ENCODE results near the gene BICD2.

Gene BICD2

DNA sequence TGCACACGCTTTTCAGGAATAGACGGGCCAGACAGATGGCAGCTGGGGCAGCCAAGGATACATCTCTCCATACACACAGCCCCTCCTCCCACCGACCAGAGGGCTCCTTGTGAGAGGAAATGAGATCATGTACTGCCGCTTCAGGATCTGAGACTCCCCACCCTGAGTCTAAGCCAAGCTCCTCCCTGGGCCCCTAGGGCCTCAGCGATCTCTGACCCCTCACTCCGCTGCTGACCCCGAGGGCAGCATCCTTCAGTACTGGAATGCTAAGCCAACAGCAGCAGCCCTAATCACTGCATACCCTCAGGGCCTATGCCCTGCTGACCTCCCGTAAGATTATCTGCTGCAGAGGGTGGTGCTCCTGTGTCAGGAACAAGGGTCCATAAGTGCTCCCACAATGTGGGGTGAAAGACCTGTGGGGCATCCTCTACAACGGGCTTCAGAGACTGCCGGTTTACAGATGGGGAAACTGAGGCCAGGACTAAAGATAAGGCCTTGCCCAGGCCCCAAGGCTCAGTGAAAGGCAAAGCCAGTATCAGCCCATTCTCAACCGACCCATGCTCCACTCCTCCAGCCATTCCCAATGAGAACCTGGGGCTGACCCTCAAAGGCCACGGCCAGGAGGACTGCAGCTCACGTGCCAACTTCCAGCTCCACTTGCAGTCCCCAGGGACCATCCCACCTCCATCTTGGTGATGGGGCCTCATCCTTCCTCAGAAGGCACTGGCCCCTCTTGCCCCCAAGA lies 37.5 kb downstream of the BICD2 start:
- DNase-seq: no peak

DNA sequence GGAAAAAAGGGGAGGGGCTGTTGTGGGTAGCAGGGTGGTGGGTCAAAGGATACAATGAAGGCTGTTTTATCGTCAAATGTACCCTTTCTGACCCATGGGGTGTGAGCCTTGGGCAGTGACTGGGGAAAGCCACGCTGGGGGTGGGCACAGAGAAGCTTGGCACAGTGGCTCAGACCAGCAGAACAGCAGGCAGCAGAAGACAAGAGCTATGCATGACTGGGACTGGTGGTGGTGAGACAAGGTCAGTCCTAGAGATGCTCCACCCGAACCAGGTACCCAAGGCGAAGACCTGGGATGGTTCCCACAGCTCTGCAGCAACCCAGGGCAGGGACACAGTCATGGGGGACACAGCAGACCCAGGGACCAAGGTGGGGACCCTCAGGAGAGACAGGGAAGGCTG lies 38.3 kb downstream of the BICD2 start:
- DNase-seq: no peak

DNA sequence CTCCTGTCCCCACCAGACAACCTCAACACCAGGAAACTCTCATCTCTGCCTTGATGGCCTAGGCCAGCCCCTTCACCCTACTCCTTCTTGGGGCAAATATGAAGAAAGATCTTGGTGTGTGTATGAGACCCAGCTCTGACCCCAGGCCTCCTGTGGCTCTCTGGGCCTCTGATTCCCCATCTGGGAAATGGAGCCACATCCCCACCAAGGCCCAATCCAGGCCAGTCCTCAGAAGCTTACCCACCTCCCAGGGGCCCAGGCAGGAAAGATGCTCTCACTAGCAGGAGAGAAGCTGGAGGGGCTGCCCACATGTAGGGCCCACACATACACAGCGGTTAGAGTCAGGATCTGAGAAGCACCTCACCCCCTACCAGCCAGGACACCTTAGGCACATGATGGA lies 38.9 kb downstream of the BICD2 start:
- DNase-seq: no peak

DNA sequence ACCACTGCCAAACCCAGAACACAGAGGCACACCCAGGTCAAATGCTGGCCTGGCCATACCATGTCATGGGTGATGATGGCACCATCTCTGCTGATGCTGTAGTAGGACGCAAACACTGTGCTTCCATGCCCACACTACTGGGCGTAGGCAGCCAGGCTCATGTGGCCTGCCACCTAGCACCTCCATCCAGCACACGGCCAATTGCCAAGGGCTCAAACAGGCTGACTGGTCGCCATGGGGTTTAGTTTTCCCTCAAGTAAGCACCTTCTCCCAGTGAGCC lies 39.4 kb downstream of the BICD2 start:
- no peak for DNase-seq

DNA sequence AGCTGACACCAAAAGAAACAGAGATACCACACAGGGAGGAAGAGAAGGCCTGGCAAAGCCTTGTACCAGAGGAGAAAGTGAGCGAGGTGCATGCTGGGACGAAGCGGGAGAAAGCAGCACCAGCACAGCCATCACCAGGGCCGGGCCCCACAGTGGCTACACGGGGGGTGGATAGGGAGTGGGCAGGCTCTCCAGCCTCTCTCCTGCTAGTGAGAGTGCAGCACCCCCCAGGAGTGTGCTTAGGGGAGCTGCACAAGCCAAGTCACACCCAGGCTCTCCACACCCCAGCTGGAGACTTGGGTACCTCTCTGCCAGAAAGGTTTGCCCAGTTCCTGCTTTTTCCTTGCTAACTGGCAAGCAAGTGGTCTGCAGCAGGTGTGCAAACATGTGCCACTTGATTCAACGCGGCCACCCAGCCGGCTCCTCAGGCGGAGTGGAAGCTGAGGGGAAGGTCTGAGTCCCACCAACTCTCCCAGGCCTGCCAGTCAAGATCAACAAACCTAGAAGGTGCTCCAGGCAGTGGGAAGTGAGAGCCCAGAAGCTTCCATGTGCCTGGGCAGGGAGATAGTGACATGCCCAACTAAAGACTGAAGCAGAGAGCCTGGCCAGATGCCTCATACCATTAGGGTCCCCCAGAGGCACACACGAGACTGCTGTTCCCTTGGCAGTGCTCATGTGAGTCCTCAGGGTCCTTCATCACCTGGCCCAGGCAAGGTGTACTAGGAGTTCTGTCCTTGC lies 39.9 kb downstream of the BICD2 start:
- DNase-seq: no peak

DNA sequence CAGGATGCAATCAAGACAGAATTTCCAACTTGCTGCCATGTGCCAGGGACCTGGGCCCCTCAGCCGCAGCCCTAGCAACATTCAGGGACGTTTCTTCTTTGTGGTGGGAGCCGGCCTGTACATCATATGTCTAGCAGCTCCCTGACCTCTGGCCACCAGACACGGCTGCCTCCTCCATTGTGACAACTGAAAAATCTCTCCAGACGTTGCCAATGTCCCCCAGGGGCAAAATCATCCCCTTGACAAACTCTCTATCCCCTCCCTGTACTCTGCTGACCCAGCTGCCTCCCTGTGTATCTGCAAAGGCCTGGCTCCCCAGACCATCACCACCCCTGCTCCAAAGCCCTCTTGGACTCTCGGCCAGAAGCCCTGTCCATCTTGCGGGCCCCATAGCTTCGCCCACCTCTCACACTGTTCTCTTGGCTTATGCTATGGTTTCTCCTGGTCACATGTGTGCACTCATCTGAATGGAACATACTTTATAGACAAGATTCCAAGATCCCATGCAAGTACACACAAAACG lies 40.8 kb downstream of the BICD2 start:
- no peak for DNase-seq

DNA sequence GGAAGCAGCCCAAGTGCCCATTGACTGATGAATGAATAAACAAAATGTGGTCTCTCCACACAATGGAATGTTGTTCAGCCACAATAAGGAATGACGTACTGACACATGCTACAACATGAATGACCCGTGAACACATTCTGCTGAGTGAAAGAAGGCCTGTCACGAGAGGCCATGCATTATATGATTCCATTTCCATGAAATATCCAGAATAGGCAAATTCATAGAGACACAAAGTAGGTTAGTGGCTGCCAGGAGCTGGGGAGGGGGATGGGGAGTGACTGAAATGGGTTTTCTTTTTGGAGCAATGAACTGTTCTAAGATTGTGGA lies 41.4 kb downstream of the BICD2 start:
- DNase-seq: no peak

DNA sequence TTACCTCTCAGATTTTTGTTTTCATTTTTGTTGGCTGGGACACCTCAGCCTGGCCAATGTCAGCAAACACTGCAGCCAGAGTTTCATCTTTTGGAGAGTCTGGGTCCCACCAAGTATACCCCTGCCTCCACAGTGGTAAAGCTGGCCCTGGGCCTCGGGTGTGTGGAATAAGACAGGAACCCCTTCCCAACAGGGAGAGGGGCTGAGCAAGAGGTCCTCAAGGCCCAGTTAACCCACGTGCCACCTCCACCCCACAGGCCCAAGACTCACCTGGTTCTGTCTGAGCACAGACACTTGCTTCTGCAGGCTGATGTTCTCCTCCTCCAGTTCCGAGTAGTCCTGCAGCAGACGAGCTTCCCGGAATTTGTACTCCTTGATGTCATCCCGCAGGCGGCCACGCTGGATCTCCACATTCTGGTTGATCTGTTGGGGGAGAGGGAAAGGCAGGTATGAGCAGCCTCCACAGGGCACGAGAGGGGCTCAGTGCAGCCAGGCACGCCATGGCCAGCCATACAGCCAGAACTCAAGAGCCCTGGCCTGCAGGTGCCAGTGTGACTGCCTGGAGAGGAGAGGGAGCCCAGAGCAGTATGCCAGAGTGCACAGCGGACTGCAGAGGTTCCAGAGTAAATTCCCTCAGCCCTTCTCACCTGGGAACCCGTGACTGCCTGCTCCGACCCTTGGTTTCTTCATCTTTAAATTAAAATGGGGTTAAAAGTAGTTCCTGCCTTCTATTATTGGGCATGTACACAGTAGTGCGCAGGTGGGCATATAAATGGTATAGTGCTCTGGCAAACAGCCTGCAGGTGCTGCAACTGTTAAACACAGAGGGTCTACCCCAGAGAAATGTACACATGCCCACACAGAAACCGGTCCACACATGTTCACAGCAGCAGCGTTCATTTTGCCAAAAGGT lies 42.0 kb downstream of the BICD2 start:
- no peak for DNase-seq

DNA sequence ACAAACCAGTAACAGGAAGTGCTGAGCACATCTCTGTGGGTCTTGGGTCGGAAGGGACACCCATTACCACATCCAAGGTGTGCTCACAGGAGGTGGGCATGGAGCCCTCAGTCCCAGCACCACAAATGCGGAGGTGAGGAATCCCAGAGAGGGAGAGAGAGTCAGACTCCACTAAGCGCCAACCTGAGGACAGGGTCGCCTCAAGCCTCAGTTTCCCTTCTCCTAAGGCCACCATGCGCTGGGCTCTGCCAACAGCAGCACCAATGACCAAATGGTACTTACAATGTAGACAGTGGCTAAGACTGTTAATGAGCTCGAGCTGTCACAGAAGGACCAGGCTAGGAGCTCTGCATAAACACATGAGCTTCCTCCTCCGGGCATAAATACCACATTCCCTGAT lies 43.1 kb downstream of the BICD2 start:
- no peak for DNase-seq

DNA sequence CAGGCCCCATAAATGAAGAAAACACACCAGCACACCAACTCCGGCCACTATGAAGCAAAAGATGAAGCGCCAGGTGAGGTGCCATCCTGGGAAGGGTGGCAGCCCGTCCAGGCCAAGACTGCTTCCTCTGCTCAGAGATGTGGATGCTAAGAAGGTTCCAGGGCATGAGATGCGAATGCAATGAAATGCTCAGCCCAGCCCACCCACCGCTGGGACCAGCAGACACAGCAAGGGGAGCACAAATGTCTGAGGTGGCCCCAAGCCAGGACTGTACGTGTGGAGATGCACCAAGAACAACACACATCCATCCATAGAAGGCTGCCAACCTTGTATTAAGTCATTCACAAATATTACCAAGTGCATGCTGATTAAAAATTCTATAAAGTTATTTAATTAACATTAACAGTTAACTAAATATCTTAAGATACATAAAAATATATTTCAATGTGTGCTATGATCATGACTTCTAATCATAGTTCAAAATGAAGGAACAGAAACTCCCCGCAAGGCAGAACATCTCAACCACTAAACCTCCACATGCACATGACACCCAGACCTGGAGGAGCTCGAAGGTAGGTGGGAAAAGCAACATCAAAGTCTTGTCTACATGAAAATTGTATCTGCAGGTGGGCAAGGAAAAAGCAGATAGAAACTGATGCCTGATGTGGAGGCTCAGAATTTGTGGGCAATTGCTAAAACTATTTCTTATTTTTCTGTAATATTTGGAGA lies 43.7 kb downstream of the BICD2 start:
- no peak for DNase-seq

DNA sequence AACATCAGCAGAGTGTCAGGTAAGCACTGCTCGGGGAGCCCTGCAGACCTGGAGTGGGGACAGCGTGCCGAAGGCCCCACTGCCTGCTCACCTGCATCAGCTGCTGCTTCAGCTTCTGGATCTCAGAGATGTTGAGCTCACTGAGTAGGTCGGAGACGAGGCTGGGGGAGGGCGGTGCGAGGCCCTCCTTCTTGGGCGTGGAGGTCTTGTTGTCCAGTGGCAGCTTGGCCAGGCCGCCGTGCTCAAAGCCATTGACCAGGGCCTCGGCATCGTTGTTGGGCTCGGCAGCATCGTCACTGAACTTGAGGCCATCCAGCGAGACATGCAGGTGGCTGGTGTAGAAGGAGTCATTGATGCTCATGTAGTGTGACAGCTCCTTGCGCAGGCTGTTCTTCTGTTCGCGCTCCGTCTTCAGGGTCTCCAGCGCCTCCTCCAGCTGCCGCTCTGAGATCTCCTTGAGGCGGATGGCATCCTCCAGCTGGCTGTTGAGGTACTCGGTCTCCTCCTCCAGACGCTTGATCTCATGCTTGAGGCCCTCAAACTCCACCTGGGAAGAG lies 44.3 kb downstream of the BICD2 start:
- DNase-seq: no peak

DNA sequence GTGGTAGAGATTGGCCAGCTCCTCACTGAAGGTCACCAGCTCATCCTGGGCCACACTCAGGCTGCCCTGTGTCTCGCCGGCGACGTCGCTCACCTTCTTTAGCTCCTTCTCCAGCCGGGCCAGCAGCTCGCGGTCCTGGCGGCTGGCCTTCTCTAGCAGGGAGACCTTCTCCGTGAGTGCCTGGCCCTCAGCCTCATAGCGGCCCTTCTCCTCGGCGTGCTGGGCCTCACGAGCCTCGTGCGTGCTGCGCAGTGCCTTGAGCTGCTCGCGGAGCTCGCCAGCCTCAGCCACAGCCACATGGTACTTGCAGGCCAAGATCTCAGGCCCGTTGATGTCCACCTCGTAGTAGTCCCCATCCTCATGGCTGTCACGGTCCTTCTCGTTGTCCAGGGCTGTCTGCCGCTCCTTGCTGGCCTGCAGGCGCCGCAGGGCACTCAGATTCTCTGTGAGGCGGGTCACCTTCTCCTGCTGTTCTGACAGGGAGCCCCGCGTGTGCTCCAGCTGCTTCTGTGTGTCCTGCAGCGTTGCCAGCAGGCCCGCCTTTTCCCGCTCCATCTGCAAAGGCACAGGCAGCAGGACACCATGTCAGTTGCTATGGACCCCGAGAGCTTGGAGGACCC lies 45.5 kb downstream of the BICD2 start:
- no peak for DNase-seq

DNA sequence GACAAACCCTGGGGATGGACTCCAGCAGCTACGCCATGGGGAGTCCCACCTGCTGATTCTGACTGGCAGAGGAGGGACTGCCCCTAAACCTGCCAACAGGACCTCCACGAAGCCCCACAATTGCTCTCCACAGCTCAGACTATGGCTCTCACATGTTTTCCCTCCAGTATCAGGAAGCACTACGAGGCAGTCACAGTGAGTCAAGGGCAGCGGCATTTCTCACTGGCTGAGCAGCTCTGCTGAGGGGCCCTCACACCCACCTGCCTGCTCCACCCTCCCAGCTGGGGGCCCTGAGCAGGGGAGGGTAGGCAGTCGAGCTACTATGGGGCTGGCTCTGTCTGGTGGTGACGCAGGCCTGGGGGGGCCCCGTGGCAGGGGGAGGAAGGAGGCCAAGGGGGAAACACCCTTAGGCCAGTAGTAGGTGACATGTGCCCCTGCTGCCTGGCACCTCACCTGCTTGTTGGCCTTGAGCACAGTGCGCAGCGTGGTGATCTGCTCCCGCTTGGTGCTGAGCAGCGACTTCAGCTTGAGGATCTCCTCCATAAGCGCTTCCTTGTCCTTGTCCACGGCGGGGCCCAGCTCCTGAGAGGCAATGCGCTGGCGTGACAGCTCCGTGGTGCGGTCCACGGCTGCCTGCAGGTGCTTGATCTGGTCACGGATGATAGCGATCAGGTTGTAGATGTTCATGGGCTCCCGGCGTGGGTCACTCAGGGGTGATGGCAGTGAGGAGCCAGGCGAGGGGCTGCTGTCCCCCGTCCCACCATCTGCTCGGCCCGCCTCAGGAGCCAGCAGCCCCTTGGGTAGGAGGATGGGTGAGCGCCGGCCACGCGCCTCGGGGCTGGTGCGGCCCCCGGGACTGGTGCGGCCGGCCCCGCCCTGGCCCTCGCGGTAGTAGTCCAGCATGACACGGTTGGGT lies 46.3 kb downstream of the BICD2 start:
- no peak for DNase-seq

DNA sequence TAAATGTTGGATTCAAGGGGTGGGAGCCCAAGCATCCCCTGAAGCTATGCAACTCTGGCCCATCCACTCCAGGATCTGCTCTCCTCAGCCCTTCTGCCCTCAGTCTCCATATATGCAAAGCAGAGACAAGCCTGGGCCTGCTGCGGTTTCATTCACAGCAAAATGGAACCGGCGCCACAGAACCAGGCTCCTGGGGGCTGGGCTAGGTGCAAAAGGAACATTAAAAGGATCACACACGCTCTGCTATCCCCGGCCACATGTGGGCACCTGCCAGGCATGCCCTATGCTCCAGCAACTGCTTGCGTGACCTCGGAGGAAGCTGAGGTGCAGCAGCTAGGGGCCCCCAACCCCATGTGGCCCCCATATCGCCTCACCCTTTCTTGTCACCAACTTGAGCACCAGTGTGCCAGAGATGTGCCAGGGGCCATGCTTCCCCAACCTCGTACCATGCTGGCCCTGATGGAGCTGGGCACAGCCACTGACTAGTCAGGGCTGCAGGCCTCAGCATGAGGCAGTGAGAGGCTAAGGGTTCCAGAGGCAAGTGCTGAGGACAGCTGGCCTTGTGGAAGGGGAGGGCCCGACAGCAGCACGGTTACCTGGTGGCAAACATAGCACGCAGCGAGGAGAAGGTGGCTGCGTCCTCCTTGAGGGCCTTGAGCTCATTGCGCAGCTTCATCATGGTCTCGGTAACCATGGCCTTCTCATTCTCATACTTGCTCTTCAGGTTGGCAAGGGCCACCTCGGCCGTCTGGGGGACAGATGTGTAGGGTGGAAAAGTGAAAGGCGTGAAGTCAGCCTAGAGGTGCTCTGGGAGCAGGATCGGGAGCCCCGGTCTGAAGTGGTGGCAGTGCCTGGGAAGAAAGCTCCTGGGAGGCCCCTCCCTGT lies 47.2 kb downstream of the BICD2 start:
- no peak for DNase-seq

DNA sequence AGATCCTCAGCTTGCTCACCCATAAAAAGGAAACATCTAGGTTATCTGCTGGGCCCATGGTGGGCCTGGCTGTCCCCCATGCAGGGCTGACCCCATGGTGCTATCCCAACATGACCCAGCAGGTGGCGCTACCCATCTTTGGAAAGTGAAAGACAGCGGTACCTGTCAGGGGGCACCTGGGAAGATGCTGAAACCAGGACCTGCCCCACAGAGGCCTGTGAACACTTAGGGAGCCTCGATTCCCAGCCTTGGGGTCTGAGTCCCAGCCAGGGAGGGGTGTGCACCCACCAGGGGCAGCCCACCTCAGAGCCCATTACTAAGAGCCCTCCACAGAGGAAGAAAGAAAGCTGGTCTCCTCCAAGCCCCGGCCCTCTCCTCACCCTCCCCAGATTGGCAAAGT lies 48.1 kb downstream of the BICD2 start:
- DNase-seq: no peak

DNA sequence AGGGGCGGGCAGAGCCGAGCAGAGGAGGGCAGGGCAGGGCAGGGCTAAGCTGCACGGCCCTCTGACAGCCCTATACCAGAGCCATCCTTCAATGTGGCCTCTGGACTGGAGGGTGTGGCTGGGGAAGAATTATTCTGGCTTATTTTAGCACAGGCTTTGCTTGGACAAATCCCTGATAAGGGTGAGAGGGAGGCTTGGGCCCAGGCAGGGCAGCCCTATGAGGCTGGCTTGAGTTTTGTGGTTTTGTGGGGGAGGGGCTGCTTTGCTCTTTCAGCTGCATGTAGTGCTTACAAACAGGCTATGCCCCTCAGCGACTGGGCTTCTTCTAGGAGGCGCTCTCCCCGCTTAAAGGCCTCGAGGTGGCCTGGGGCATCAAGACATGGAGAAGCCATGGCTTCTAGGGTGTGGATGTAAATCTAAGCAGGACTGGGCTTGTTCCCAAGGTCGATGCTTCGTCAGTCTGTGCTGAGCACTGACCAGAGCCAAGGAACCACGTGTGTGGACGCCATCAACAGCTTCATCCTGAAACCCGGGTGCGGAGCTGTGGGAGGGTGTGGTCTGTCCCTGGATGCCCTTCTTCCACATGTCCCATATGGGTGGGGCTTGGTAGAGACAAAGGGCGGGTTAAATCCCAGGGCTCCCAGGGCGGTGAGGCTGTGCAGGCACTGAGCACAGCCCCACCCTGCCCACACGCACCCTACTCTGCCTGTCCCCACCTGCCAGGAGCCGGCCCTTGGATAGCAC lies 49.0 kb downstream of the BICD2 start:
- DNase-seq: no peak

DNA sequence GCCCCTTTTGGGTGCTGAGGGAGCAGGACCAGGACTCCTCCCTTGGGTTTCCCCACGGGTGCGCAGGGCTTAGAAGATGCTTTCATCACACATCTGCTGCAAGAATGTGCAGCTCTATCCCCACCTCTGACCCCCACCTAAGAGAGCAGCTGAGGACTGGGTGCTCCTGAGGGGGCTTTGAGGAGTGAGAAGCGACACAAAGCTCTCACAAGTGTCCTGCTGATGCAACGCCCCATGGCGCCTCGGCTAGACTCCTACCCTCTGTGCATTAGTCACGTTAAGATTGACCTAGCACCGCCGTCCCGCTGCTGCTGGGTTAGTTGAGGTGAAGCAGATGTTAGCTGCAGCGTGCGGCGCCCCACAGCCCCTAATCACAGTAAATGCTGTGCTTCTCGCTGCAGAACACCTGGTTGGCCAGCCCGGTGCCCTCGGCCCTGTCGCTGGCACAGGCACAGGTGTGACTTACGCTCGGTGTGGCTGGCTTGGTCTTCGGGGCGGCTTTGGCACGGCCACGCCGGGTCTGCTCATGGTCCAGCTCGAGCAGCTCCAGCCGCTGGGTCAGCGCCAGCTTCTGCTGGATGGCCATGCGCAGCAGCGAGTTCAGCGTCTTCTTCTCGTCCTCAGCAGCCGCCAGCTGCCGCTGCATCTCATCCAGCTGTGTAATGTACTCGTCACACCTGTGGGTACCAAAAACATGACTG lies 49.7 kb downstream of the BICD2 start:
- DNase-seq: no peak

DNA sequence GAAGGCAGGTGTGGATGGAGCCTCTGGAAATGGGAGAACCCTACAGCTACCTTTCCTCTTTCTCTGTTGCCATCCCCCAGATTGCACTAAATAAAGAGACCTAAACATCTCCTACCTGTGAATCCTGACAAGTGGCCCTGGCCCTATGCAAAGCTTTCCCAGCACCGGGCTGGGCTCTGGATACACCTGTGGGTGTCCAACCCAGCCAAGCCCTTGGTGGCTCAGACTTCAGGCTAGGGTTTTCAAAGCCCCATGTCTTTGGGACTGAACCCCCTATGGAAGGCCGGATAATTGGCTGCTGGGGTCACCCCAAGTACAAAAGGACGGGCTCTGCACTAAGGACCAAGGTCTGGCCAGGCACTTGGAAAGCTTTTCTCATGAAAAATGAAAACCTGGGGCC lies 50.6 kb downstream of the BICD2 start:
- DNase-seq: no peak

DNA sequence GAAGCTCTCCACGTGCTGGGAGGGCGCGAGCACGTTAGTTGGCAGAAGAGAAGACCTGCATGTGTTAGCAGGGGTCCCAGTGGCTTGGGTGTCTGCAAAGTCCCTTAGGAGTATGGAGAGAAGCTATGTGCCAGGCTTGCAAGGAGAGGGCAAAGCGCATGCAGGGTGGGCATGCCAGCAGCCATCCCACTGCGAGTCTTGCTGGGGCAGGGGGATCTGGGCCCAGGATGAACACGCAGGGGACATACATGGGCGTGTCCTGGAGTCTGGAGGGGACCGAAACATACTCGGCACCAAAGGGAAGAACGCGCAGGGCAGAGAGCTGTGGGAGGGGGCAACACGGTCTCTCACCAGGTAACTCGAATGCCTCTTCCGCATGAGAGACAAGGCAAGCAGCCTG lies 51.1 kb downstream of the BICD2 start:
- no peak for DNase-seq
